Trophoblast cell (in vitro differentiated cells and primary cell): Measurements from ENCODE around the gene NLRC5.
"Not testable (repeated sequence)": the region's sequence is repeated elsewhere in the genome, so short reads cannot be mapped to it uniquely, and the experiment has no call there.

Source experiments
- DNase-seq, 2 donors: peaks; one replicate each; pipeline ENCODE4 v3.0.0-alpha.2; 2016
- H2AFZ ChIP-seq: 2 replicates; pipeline ENCODE4 v1.6.1; 2013; ENCODE audit warnings: low read length, moderate library complexity, mild to moderate bottlenecking; ENCODE audit not compliant: insufficient read depth, poor library complexity
- H2AK5ac ChIP-seq: 2 replicates; pipeline ENCODE4 v1.6.1; 2013; ENCODE audit warnings: mild to moderate bottlenecking, low read length
- H2BK120ac ChIP-seq: 2 replicates; pipeline ENCODE4 v1.6.1; 2013; ENCODE audit warnings: low read length, mild to moderate bottlenecking, moderate library complexity; ENCODE audit not compliant: insufficient read depth, poor library complexity
- H2BK12ac ChIP-seq: 2 replicates; pipeline ENCODE4 v1.6.1; 2013; ENCODE audit warnings: mild to moderate bottlenecking, low read length, moderate library complexity
- H2BK5ac ChIP-seq: 2 replicates; pipeline ENCODE4 v1.6.1; 2013; ENCODE audit warnings: low read length, low read depth, moderate library complexity, mild to moderate bottlenecking; ENCODE audit not compliant: poor library complexity
- H3K14ac ChIP-seq: 2 replicates; pipeline ENCODE4 v1.6.1; 2013; ENCODE audit warnings: mild to moderate bottlenecking, low read length
- H3K18ac ChIP-seq: 2 replicates; pipeline ENCODE4 v1.6.1; 2013; ENCODE audit warnings: mild to moderate bottlenecking, low read length
- H3K23ac ChIP-seq: 2 replicates; pipeline ENCODE4 v1.6.1; 2013; ENCODE audit warnings: low read length
- H3K27ac ChIP-seq: 2 replicates; pipeline ENCODE4 v1.5.1; 2013; ENCODE audit warnings: low read depth, mild to moderate bottlenecking, inconsistent platforms, low read length, moderate library complexity
- H3K27me3 ChIP-seq: 2 replicates; pipeline ENCODE4 v1.6.1; 2013; ENCODE audit warnings: inconsistent platforms, mild to moderate bottlenecking, low read length, moderate library complexity; ENCODE audit not compliant: insufficient read depth
- H3K36me3 ChIP-seq, 2 experiments: 1 replicate in 1 of 2; 2 replicates in 1 of 2; pipeline ENCODE4 v1.6.1; 2013; ENCODE audit warnings: low read length in 2 of 2, mild to moderate bottlenecking in 2 of 2, moderate library complexity in 1 of 2; ENCODE audit not compliant: insufficient read depth in 2 of 2, control insufficient read depth in 1 of 2
- H3K4ac ChIP-seq: 2 replicates; pipeline ENCODE4 v1.6.1; 2013; ENCODE audit warnings: low read depth, mild to moderate bottlenecking, low read length, moderate library complexity
- H3K4me1 ChIP-seq, 2 experiments: 1 replicate in 1 of 2; 2 replicates in 1 of 2; pipeline ENCODE4 v1.6.1; 2013; ENCODE audit warnings: low read length in 2 of 2, mild to moderate bottlenecking in 2 of 2, moderate library complexity in 1 of 2; ENCODE audit not compliant: insufficient read depth in 2 of 2, control insufficient read depth in 1 of 2
- H3K4me2 ChIP-seq: 2 replicates; pipeline ENCODE4 v1.6.1; 2013; ENCODE audit warnings: inconsistent platforms, mild to moderate bottlenecking, low read length, moderate library complexity
- H3K4me3 ChIP-seq: 2 replicates; pipeline ENCODE4 v1.5.1; 2013; ENCODE audit warnings: mild to moderate bottlenecking, low read depth, low read length, inconsistent platforms
- H3K79me1 ChIP-seq: one replicate; pipeline ENCODE4 v1.6.1; 2013; ENCODE audit warnings: low read length
- H3K79me2 ChIP-seq: 2 replicates; pipeline ENCODE4 v1.6.1; 2013; ENCODE audit warnings: low read length, mild to moderate bottlenecking; ENCODE audit not compliant: control insufficient read depth, insufficient read depth, poor library complexity
- H3K9ac ChIP-seq: 2 replicates; pipeline ENCODE4 v1.6.1; 2013; ENCODE audit warnings: mild to moderate bottlenecking, low read length
- H3K9me3 ChIP-seq: 2 replicates; pipeline ENCODE4 v1.6.1; 2013; ENCODE audit warnings: low read depth, mild to moderate bottlenecking, control low read depth, inconsistent platforms, low read length; ENCODE audit not compliant: insufficient read depth
- H4K12ac ChIP-seq: 2 replicates; pipeline ENCODE4 v1.6.1; 2013; ENCODE audit warnings: low read depth, mild to moderate bottlenecking, low read length, moderate library complexity
- H4K8ac ChIP-seq: 2 replicates; pipeline ENCODE4 v1.6.1; 2013; ENCODE audit warnings: low read depth, mild to moderate bottlenecking, low read length, moderate library complexity
- H4K91ac ChIP-seq: one replicate; pipeline ENCODE4 v1.6.1; 2013; ENCODE audit warnings: low read depth, mild to moderate bottlenecking, low read length, moderate library complexity
- WGBS: extraction: QIAGEN DNeasy Blood & Tissue Kit; methylation state at CpG from one replicate; pipeline ENCODE4 v1.1.7; 2013; ENCODE audit warnings: missing lambda C conversion rate; ENCODE audit not compliant: insufficient read length, insufficient coverage; ENCODE audit errors: extremely low coverage; 5-methylcytosine and 5-hydroxymethylcytosine counted together

Gene NLRC5

DNA sequence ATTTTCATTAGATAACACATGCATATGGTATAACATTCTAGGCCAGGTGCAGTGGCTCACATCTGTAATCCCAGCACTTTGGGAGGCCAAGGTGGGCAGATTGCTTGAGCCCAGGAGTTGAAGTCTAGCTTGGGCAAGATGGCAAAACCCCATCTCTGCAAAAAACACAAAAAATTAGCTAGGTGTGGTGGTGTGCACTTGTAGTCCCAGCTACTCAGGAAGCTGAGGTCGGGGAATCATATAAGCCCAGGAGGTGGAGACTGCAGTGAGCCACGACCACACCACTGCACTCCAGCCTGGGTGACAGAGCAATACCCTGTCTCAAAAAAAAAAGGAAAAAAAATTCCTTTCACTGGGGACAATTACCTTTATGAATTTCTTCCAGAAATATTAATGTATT is 16.2 kb downstream of the NLRC5 start:
- not testable (repeated sequence) for H3K27ac ChIP-seq, H3K79me1 ChIP-seq, H3K9me3 ChIP-seq, H3K27me3 ChIP-seq, H4K12ac ChIP-seq, H2AFZ ChIP-seq, H2AK5ac ChIP-seq, H2BK12ac ChIP-seq, DNase-seq, H3K4ac ChIP-seq, H4K91ac ChIP-seq, H3K79me2 ChIP-seq, H4K8ac ChIP-seq, H3K36me3 ChIP-seq, H2BK5ac ChIP-seq, H3K4me3 ChIP-seq, H3K18ac ChIP-seq, H3K4me2 ChIP-seq, H3K9ac ChIP-seq, H3K14ac ChIP-seq, H3K23ac ChIP-seq, H2BK120ac ChIP-seq, H3K4me1 ChIP-seq
- no CpG with 5 or more reads among the region's 2 CpGs for WGBS

DNA sequence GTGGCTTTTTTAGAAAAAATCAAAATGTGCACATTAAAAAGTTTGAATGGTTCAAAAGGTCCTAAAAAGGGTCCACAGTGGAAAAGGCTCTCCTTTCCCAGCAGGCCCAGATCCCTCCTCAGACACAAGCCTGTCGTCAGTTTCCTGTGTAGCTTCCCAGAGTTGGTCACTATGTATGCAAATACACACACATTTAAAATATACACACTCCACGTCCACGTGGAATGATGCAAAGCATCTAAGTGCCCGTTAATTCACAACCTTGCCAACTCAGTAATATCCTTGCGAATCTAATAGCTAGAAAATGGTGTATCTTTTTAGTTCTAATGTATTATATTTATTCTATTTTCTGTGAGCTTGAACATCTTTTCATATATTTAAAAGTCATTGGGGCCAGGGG is 17.7 kb downstream of the NLRC5 start:
- H2AFZ ChIP-seq: no peak overlapping the region
- no peak overlapping the region for H3K4me2 ChIP-seq
- no peaks in the 10 kb centered on the region for H3K79me2 ChIP-seq
- H3K9me3 ChIP-seq: no peaks in the 10 kb centered on the region
- H3K14ac ChIP-seq: no peak overlapping the region
- no peak overlapping the region for H3K18ac ChIP-seq
- no peaks in the 10 kb centered on the region for H3K79me1 ChIP-seq
- H2BK5ac ChIP-seq: no peak overlapping the region
- no peak overlapping the region for H3K9ac ChIP-seq
- no peak overlapping the region for H3K4ac ChIP-seq
- no peaks in the 10 kb centered on the region for H3K36me3 ChIP-seq
- DNase-seq: no peak
- no peak overlapping the region for H4K12ac ChIP-seq
- no peak overlapping the region for H3K27ac ChIP-seq
- H3K4me1 ChIP-seq: no peaks in the 10 kb centered on the region
- no peak overlapping the region for H4K8ac ChIP-seq
- no peak overlapping the region for H3K4me3 ChIP-seq
- H2BK120ac ChIP-seq: no peak overlapping the region
- no peaks in the 10 kb centered on the region for H3K27me3 ChIP-seq
- H3K23ac ChIP-seq: no peak overlapping the region
- no peak overlapping the region for H2BK12ac ChIP-seq
- H2AK5ac ChIP-seq: no peak overlapping the region
- no peak overlapping the region for H4K91ac ChIP-seq
- no CpG with 5 or more reads among the region's 5 CpGs for WGBS

DNA sequence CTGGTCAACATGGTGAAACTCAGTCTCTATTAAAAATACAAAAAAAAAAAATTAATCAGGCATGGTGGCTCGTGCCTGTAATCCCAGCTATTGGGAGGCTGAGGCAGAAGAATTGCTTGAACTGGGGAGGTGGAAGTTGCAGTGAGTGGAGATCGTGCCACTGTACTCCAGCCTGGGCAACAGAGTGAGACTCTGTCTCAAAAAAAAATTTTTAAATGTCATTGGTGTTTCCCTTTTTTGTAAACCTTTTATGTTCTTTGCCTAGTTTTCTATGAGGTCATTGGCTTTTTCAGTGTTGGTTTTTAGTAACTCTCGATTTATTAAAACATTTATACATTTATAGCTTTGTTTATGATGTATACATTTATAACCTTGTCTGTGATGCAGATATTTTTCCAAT is 18.2 kb downstream of the NLRC5 start:
- Histone ChIP-seq H4K12ac (no peak overlapping the region), H3K4me2 (no peak overlapping the region), H2AFZ (no peak overlapping the region), H2BK12ac (no peak overlapping the region), H3K23ac (no peak overlapping the region), H3K9ac (no peak overlapping the region), H3K4ac (no peak overlapping the region), H2AK5ac (no peak overlapping the region), H3K18ac (no peak overlapping the region), H2BK120ac (no peak overlapping the region), H3K4me3 (no peak overlapping the region), H3K36me3 (no peaks in the 10 kb centered on the region), H3K79me1 (no peaks in the 10 kb centered on the region), H3K79me2 (no peaks in the 10 kb centered on the region), H3K4me1 (no peaks in the 10 kb centered on the region), H3K27me3 (no peaks in the 10 kb centered on the region), H3K14ac (no peak overlapping the region), H2BK5ac (no peak overlapping the region), H3K9me3 (no peaks in the 10 kb centered on the region), H4K8ac (no peak overlapping the region), H4K91ac (no peak overlapping the region), H3K27ac (no peak overlapping the region)
- DNase-seq: no peak
- WGBS: no CpG with 5 or more reads among the region's 3 CpGs

DNA sequence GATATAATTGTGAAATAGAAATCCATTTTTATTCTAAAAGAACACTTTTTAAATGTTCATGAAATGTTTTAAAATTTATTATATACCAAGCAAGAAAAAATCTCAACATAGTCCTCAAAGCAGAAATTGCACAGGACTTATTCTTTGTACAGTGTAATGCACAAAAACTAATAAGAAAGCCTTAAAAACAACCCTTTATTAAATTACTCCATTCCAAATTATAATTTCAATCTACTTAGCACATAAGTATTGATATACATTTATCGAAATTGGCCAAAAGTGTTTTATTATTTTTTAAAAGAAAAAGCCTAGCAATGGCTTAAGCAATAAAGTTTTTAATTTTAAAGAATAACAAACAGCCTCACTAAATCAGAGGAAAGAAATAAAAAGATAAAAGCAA is 19.1 kb downstream of the NLRC5 start:
- Histone ChIP-seq H3K79me1 (no peaks in the 10 kb centered on the region), H3K18ac (no peak overlapping the region), H3K36me3 (no peaks in the 10 kb centered on the region), H3K79me2 (no peaks in the 10 kb centered on the region), H3K14ac (no peak overlapping the region), H3K4me1 (no peaks in the 10 kb centered on the region), H3K23ac (no peak overlapping the region), H3K27ac (no peak overlapping the region), H4K91ac (no peak overlapping the region), H3K4ac (no peak overlapping the region), H4K12ac (no peak overlapping the region), H3K9ac (no peak overlapping the region), H3K4me3 (no peak overlapping the region), H2BK5ac (no peak overlapping the region), H2BK120ac (no peak overlapping the region), H2AFZ (no peak overlapping the region), H4K8ac (no peak overlapping the region), H2BK12ac (no peak overlapping the region), H2AK5ac (no peak overlapping the region), H3K27me3 (no peaks in the 10 kb centered on the region), H3K4me2 (no peak overlapping the region), H3K9me3 (no peaks in the 10 kb centered on the region)
- no CpG with 5 or more reads among the region's 1 CpG for WGBS
- DNase-seq: no peak
